ENCODE data around the gene YJEFN3. TPM values are rescaled to one million over a fixed set of nuclear protein-coding genes. Genes with fewer than 3 reads are reported as not detected.

The YJEFN3 gene
- total RNA-seq, 2 donors from 2014 or later: 7.3 to 12.6 TPM

DNA sequence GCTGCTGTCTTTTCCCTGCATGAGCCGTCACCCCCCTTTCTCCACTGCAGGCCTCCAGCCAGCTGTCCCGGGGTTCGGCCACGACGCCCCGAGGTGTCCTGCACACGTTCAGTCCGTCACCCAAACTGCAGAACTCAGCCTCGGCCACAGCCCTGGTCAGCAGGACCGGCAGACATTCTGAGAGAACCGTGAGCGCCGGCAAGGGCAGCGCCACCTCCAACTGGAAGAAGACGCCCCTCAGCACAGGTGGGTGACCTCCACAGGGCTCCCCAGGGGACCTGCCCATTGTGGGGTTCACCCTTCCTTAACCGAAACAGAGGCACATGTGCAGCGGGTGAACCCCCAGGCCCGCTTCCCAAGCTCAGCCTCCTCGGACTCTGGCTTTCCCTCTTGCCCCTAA lies 26.4 kb upstream of the YJEFN3 start:
- Histone ChIP-seq H3K9me3 (ENCODE audit: control insufficient read depth, low read length) (no peaks in the 10 kb centered on the region), H3K27me3 (ENCODE audit: control insufficient read depth, insufficient read depth, low read length, poor library complexity, severe bottlenecking) (no peaks in the 10 kb centered on the region), H3K36me3 (ENCODE audit: control insufficient read depth, insufficient read depth, low read length) (peaks cover 74% of the 10 kb centered on the region), H3K4me3 (ENCODE audit: low read length) (no peak overlapping the region), H3K4me1 (ENCODE audit: control insufficient read depth, insufficient read depth, low read length) (no peaks in the 10 kb centered on the region), H3K27ac (ENCODE audit: low read depth, low read length) (no peak overlapping the region), H3K9ac (ENCODE audit: extremely low read depth, low read length, poor library complexity, severe bottlenecking) (no peak overlapping the region)
- peaks cover 73% of the 10 kb centered on the region for H3K36me3 Mint-ChIP-seq (ENCODE audit: low read depth)
- WGBS, 2 experiments (ENCODE audit: insufficient coverage in 1 of 2, insufficient read length in 1 of 2): 95 to 100% methylated on average over 4 to 19 of the region's 19 CpGs
- no peaks in the 10 kb centered on the region for H3K27me3 Mint-ChIP-seq (ENCODE audit: insufficient read depth)
- H3K4me1 Mint-ChIP-seq: no peaks in the 10 kb centered on the region
- no peak overlapping the region for H3K4me3 Mint-ChIP-seq
- H3K27ac Mint-ChIP-seq: no peak overlapping the region
- TF ChIP-seq, protein P1, sequence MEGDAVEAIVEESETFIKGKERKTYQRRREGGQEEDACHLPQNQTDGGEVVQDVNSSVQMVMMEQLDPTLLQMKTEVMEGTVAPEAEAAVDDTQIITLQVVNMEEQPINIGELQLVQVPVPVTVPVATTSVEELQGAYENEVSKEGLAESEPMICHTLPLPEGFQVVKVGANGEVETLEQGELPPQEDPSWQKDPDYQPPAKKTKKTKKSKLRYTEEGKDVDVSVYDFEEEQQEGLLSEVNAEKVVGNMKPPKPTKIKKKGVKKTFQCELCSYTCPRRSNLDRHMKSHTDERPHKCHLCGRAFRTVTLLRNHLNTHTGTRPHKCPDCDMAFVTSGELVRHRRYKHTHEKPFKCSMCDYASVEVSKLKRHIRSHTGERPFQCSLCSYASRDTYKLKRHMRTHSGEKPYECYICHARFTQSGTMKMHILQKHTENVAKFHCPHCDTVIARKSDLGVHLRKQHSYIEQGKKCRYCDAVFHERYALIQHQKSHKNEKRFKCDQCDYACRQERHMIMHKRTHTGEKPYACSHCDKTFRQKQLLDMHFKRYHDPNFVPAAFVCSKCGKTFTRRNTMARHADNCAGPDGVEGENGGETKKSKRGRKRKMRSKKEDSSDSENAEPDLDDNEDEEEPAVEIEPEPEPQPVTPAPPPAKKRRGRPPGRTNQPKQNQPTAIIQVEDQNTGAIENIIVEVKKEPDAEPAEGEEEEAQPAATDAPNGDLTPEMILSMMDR (conservative IDR thresholded peaks at IDR 0.05): no peak
- DNase-seq: no peak
- H3K9me3 Mint-ChIP-seq: no peaks in the 10 kb centered on the region

DNA sequence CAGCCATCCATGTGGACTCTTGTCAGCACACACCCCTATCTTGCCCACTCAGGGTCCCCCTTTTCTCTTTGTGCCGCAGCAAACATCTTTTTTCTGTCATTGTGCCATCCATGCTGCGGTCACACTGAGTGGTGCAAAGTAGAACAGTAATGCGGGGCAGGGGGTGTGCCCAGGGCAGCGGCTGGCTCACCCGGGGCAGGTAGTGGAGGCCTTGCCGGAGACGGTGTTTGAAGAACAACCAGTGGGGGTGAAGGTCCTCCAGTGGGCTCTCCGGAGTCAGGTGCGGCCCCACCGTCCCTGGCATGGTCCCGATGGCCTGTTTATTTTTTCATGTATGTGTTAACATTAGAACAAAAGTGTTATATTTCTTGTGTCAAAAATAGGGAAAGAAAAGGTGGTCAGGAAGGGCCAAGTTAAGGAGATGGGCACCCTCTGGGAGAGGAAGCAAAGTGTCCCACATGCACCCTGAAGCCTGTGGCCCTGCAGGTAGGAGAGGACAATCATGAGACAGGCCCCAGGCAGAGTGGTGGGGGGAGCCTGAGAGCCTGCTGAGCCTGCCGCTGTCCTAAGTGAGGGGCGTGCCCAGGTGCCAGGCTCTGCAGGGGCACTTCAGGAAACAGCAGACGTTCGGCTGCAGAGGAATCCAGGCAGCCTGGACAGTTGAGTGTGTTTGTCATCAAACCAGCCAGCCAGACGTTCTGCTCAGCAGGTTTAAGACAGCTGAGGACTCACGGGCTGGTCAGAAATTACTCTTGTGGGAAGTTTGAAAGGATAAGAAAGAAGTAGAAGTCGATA lies 25.7 kb upstream of the YJEFN3 start:
- no peaks in the 10 kb centered on the region for H3K9me3 Mint-ChIP-seq
- Histone ChIP-seq H3K9ac (ENCODE audit: extremely low read depth, low read length, poor library complexity, severe bottlenecking) (no peak overlapping the region), H3K27me3 (ENCODE audit: control insufficient read depth, insufficient read depth, low read length, poor library complexity, severe bottlenecking) (no peaks in the 10 kb centered on the region), H3K9me3 (ENCODE audit: control insufficient read depth, low read length) (no peaks in the 10 kb centered on the region), H3K4me3 (ENCODE audit: low read length) (no peak overlapping the region), H3K27ac (ENCODE audit: low read depth, low read length) (no peak overlapping the region), H3K4me1 (ENCODE audit: control insufficient read depth, insufficient read depth, low read length) (no peaks in the 10 kb centered on the region), H3K36me3 (ENCODE audit: control insufficient read depth, insufficient read depth, low read length) (peaks cover 67% of the 10 kb centered on the region)
- TF ChIP-seq, protein P1 (conservative IDR thresholded peaks at IDR 0.05): no peak
- no peak overlapping the region for H3K27ac Mint-ChIP-seq
- 93 to 97% methylated on average over 13 to 18 of the region's 18 CpGs for WGBS, 2 experiments (ENCODE audit: insufficient coverage in 1 of 2, insufficient read length in 1 of 2)
- H3K4me3 Mint-ChIP-seq: no peak overlapping the region
- peaks cover 2% of the 10 kb centered on the region for H3K4me1 Mint-ChIP-seq
- H3K27me3 Mint-ChIP-seq (ENCODE audit: insufficient read depth): no peaks in the 10 kb centered on the region
- H3K36me3 Mint-ChIP-seq (ENCODE audit: low read depth): peaks cover 72% of the 10 kb centered on the region
- DNase-seq: no peak

DNA sequence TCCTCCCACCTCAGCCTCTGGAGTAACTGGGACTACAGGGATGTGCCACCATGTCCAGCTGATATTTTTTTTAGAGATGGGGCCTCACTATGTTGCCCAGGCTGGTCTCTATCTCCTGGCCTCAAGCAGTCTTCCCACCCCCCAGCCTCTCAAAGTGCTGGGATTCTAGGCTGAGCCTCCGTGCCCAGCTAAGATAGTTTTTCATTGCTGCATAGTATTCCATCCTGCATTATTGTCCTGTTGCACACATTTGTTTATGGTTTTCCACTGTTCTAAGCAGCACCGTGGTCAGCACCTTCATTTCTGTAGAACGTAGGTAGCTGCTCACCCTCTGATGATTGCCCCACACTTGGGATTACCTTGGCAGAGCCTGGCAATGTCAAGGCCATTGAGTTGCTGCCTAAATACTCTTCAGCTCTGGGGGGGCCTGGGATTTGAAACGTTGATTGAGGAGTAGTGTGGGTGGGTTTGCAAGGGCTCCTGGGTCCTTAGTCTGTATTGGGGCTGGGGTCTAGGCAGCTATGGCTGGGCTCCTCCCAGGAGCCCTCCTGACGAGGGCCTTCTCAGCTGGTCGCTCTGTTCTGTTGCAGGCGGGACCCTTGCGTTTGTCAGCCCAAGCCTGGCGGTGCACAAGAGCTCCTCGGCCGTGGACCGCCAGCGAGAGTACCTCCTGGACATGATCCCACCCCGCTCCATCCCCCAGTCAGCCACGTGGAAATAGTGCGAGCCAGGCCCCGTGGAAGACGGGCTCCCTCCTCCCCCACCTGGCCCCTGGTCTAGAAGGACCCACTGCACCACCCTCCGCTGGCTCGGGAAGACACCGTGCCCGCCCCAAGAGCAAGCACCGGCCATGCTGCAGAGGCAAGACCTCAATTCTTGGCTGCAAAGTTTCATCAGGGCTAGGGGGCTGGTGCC lies 23.7 kb upstream of the YJEFN3 start:
- Mint-ChIP-seq H3K27me3 (ENCODE audit: insufficient read depth) (no peaks in the 10 kb centered on the region), H3K36me3 (ENCODE audit: low read depth) (peaks cover 66% of the 10 kb centered on the region), H3K27ac (no peak overlapping the region), H3K4me3 (no peak overlapping the region), H3K9me3 (no peaks in the 10 kb centered on the region), H3K4me1 (peaks cover 2% of the 10 kb centered on the region)
- Histone ChIP-seq H3K4me1 (ENCODE audit: control insufficient read depth, insufficient read depth, low read length) (no peaks in the 10 kb centered on the region), H3K27me3 (ENCODE audit: control insufficient read depth, insufficient read depth, low read length, poor library complexity, severe bottlenecking) (no peaks in the 10 kb centered on the region), H3K9ac (ENCODE audit: extremely low read depth, low read length, poor library complexity, severe bottlenecking) (no peak overlapping the region), H3K27ac (ENCODE audit: low read depth, low read length) (no peak overlapping the region), H3K4me3 (ENCODE audit: low read length) (no peak overlapping the region), H3K36me3 (ENCODE audit: control insufficient read depth, insufficient read depth, low read length) (peaks cover 53% of the 10 kb centered on the region), H3K9me3 (ENCODE audit: control insufficient read depth, low read length) (no peaks in the 10 kb centered on the region)
- TF ChIP-seq, protein P1 (conservative IDR thresholded peaks at IDR 0.05): no peak
- DNase-seq: no peak
- 94 to 97% methylated on average over 10 to 23 of the region's 23 CpGs for WGBS, 2 experiments (ENCODE audit: insufficient coverage in 1 of 2, insufficient read length in 1 of 2)

Measured in endodermal cell (in vitro differentiated cells).